NCI-H748 (cell line): Measurements from ENCODE around the gene METTL26.

Source experiments
- DNase-seq: peaks from one replicate; lab custom pipeline; 2025; ENCODE audit not compliant: unreplicated experiment; lab: John Stamatoyannopoulos, UW

METTL26 gene

GRCh38 chr16:636206-637080, at the start of gene METTL26:
METTL26 (minus strand) TSS chr16:636305; CDS start chr16:636290, 15 bp downstream.
- peak; percentile 92 for DNase-seq

- DNase-seq = no peak
These were observed 49.0 kb upstream of the METTL26 start for GRCh38 chr16:684961-685696.

- peak; percentile 95 for DNase-seq
These were observed 48.1 kb upstream of the METTL26 start, which contains the start of gene JMJD8 for GRCh38 chr16:684071-684794. JMJD8 (minus strand) TSS chr16:684334; CDS start chr16:684319, 15 bp downstream.

DNA sequence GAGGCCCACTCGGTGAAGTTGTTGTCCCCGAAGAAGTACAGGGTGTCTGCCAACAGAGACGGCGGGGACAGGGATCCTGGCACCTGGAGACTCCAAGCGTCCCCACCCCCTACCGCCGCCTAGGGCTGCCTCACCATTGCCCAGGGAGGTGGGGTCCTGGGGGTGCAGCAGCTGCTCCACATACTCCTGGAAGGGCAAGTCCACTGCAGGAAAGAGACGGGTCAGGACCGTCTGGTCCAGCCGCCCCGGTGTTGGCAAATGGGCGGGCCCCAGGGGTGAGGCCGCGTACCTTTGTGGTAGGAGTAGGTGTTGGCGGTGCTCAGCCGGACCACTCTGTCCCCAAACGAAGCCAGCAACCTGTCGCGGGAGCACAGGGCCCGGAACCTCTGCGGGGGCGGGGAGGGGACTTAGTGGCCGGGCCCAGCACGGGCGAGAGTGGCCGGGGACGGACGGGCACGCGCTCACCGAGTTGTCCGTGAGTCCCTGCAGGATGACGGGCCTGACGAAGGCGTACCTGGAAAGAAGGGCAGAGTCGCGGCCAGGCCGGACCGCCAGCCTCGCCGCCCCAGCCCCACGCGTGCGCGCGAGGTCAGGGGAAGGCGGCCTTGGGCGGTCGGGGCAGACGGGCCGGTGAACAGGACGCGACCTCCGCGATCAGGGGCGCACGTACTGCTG, 47.4 kb upstream of the METTL26 start:
- DNase-seq = no peak

DNA sequence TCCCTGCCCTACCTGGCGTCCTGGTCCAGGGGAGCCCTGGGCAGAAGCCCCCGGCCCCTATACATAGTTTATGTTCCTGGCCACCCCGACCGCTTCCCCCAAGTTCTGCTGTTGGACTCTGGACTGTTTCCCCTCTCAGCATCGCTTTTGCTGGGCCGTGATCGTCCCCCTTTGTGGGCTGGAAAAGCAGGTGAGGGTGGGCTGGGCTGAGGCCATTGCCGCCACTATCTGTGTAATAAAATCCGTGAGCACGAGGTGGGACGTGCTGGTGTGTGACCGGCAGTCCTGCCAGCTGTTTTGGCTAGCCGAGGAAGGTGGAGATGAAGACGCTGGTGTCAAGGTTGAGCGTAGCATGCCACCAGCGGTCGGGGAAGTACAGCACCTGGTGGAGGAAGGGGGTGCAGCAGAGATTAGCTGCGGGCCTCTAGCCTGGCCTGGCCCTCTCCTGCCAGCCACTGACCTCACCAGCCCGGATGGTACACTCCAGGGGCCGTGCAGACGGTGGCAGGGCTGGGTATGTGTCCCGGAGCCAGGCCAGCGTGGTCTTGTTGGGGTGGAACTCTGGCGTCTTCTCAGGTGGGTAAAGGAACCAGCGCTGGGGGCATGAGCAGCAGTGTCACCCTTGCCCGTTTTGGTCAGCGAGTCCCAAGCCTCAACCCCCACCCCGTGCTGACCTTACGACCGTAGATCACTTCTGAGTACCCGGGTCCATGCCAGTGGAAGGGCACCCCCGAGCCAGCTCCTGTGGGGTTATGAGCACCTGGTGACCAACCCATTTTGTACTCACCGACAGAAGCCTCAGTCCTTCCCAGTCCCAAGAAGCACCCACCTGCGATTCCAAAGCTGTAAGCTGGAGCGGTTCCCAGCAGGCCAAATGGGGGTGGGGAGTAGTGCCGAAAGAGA, 46.6 kb upstream of the METTL26 start:
- DNase-seq = no peak

- peak; percentile 6 for DNase-seq
These were observed 45.8 kb upstream of the METTL26 start for GRCh38 chr16:681746-682427.

GRCh38 chr16:680967-681745, 45.1 kb upstream of the METTL26 start:
- DNase-seq = no peak

DNA sequence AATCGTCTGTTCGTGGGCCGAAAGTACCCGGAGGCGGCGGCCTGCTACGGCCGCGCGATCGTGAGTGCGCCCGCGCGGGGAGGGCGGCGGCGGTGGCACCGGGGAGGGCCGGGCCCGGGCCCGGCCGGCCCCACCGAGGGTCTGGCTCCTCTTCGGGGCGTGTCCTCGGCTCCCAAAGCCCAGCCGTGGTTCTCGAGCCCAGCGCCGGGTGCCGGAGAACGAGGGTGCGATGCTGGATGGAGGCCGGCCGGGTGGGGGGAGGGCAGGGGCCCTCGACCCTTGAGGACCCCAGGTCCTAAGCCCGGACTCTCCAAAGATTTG, 44.5 kb upstream of the METTL26 start:
- DNase-seq = no peak

DNA sequence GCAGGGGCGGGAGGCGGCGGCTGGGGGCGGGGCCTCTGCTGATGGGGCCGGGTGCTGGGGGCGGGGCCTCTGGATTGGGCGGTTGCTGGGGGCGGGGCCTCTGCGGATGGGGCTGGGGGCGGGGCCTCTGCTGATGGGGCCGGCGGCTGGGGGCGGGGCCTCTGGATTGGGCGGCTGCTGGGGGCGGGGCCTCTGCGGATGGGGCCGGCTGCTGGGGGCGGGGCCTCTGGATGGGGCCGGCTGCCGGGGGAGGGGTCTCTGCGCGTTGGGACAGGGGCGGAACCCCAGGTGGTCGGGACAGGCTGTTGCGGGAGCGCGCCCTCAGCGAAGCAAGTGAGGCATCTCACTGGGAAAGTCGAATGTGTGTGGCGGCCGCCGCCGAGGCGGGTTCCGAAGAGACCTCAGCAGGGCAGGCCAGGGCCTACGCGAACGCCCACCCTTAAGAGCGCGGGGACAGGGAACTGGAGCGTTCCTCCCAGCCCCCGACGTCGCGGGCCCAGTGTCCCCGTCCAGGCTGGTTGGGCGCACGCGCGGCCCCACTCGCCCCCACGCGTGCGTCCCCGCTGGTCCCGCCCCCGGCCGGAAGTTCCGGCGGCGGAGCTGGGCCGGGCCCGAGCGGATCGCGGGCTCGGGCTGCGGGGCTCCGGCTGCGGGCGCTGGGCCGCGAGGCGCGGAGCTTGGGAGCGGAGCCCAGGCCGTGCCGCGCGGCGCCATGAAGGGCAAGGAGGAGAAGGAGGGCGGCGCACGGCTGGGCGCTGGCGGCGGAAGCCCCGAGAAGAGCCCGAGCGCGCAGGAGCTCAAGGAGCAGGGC, 43.9 kb upstream of the METTL26 start, which contains the start of gene STUB1:
Gene STUB1 (plus strand): TSS at position 597 of the 811 bp plus-strand sequence. CDS start 116 bp downstream, at position 713.
- peak; percentile 86 for DNase-seq

- peak; percentile 80 for DNase-seq
These were observed 43.0 kb upstream of the METTL26 start for GRCh38 chr16:678858-679813.

DNA sequence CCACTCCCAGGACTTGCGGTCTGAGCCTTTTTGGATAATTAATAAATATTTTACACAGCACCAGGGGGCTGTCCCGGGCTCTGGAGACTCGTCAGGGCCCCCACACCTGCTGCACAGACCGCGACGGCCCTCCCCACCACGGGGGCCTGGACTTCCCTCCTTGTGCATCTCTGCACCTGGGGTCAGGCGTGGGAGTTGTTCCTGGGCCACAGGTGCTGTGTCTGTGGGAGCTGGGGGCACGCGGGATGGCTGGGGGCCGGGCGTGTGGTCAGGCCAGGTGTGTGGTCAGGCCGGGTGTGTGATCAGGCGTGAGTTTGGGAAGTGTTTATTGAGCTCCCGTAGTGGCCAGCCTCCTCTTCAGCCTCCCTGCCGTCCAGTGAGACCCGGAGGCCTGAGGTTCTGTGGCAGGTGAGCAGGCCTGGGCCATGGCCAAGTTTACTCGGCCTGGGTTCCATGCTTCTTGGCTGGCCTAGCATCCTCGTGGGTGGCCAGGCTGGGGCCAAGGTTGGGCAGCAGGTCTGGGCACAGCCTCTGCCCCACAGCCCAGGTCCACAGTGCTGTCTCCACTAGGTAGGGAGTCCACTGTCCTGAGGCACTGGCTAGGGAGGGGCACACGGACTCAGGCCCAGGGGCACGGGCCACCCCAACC, 42.2 kb upstream of the METTL26 start:
- DNase-seq = no peak

DNA sequence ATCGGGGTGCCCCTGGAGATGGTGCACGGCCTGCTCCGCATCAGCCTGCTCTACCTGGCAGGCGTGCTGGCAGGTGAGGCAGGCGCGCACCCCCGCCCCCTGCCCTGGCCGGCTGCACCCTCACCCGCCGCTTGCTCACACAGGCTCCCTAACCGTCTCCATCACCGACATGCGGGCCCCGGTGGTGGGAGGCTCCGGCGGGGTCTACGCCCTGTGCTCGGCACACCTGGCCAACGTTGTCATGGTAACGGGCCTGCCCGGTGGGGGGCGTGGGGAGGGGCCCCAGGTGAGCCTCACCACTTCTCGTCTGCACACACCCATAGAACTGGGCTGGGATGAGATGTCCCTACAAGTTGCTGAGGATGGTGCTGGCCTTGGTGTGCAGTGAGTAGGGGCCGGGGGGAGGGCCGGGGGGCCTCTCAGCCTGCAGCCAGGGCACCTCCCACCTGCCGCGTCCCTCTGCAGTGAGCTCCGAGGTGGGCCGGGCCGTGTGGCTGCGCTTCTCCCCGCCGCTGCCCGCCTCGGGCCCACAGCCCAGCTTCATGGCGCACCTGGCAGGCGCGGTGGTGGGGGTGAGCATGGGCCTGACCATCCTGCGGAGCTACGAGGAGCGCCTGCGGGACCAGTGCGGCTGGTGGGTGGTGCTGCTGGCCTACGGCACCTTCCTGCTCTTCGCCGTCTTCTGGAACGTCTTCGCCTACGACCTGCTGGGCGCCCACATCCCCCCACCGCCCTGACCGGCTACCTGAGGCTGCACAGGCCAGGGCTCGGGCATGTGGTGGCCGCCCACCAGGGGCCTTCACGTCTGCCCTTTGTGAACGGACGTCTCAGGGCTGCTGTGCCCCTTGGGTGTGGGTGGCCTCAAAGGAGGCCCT, 41.4 kb upstream of the METTL26 start:
- peak; percentile 79 for DNase-seq

DNA sequence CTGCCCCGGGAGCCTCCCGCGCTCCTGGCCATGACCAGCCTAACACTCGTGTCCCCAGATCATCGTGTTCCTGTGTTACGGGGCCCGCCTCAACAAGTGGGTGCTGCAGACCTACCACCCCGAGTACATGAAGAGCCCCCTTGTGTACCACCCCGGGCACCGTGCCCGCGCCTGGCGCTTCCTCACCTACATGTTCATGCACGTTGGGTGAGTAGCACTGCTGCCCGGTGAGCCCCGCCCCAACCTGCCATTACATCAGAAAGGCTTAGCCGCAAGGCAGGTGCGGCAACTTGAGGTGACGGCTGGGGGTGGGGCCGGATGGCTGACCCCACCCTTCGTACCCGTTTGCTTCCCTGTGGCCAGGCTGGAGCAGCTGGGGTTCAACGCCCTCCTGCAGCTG, 40.8 kb upstream of the METTL26 start:
- DNase-seq = peak; percentile 86

GRCh38 chr16:676565-676902, 40.4 kb upstream of the METTL26 start:
- no peak for DNase-seq

- no peak for DNase-seq
These were observed 39.9 kb upstream of the METTL26 start for GRCh38 chr16:675884-676564.
